Epithelial cell of prostate (primary cell): ENCODE measurements around the gene CORIN.
"Not testable (repeated sequence)": the region's sequence is repeated elsewhere in the genome, so short reads cannot be mapped to it uniquely, and the experiment has no call there.

ENCODE experiments used
- DNase-seq: peaks from one replicate; pipeline ENCODE4 v3.0.0-alpha.2; 2011; ENCODE audit warnings: low read depth, low spot score
- H3K27ac ChIP-seq: fragments of 450-650 bp; 2 replicates; pipeline ENCODE4 v1.5.1; 2017; ENCODE audit warnings: mild to moderate bottlenecking

CORIN gene

DNA sequence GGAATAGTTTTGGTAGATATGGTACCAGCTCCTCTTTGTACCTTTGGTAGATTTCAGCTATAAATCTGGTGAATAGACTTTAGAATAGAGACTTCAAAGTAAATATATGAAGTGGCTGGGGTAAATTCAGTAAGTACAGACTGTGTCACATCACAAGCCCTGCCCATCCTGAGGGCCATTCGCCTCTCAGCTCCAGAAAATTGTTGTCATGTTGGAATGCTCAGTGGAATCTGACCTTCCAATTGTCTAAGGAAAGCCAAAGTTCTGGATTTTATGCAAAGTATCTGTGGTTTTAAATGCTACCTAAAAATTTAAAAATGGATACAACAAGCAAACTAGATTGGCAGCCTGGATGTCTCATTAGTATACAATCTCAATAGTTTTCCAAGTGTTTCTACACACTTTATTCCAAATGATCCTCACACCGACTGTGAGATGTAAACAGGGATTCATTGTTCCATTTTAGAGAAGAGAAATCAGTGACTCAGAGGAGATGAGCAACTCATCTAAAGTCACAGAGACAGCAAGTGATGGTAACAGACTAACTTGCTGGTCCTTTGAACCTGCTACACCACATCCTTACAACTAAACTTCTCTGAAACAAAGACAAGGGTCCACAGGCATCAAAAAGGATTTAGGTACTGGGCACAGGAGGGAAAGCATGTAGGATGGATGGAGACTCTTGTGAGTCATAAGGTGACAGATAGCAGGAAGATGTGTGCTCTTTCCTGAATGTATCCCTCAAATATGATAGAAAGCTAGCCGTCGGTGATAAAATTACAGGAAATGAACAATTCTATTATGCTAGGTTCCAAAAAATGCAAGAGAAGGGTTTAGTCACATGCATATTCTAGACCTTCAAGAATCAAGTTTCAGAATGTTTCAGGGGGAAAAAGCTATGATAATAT lies 225.5 kb downstream of the CORIN start:
- H3K27ac ChIP-seq = no peak overlapping the region
- no peak for DNase-seq

- no peak overlapping the region for H3K27ac ChIP-seq
- no peak for DNase-seq
Observed at GRCh38 chr4:47606482-47606881, 231.4 kb downstream of the CORIN start.

DNA sequence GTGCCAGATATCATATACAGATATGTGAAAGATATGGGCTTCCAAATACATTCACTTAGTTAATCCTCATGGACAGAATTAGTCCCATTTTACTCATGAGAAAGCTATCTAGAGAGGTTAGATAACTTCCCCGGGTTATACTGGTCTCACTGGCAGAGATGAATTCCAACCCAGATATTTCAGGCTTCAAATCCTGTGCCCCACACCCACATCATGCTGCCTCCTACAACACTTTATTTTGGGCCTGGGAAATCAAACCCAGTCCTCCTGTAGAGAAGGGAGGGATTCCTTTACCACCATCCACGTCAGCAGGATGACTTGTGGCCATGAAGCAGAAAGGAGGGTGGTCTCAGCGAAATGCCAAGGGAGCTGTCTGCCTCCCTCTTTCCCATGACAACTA lies 239.0 kb downstream of the CORIN start:
- DNase-seq = no peak
- no peak overlapping the region for H3K27ac ChIP-seq

DNA sequence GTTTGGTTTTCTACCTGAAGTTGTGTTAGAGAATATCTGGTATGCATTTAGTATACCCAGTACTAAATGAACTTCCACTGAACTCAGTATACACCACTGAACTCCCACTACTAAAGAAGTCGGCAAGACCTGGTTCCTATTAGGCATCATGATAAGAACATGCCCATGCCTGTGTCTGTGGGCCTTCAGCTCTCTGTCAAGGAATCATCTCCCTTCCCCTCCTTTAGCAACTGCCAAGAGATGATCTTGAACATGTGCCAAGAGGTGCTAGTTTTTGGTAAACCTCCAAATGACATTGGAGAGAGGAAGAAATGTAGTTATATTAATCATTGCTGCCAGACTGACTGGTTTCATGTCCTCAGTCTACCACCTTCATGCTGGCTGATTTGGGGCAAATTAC lies 239.5 kb downstream of the CORIN start:
- H3K27ac ChIP-seq = no peak overlapping the region
- peak; percentile 22 for DNase-seq

GRCh38 chr4:47597696-47598095 lies 240.2 kb downstream of the CORIN start:
- no peak overlapping the region for H3K27ac ChIP-seq
- DNase-seq = no peak

DNA sequence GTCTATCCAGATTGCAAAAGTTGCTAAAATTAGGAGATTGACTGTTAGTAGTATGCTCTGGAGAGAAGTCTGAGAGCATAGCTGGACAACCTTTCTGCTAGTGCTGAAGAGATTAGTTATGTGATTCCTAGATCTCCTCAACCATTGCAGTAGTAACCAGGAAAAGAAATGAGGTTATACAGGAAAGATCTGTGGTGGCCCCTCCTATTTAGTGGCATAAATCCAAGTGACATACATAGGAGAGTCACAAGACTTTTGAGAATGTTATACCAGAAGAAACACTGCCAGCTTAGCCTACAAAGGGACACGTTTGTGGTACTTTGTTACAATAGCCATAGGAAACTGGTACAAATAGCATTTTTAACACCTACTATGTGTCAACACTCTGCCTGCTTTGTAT lies 247.5 kb downstream of the CORIN start:
- no peak for DNase-seq
- no peak overlapping the region for H3K27ac ChIP-seq

- DNase-seq = no peak
- no peak overlapping the region for H3K27ac ChIP-seq
Observed at GRCh38 chr4:47579235-47579634, 258.6 kb downstream of the CORIN start.

DNA sequence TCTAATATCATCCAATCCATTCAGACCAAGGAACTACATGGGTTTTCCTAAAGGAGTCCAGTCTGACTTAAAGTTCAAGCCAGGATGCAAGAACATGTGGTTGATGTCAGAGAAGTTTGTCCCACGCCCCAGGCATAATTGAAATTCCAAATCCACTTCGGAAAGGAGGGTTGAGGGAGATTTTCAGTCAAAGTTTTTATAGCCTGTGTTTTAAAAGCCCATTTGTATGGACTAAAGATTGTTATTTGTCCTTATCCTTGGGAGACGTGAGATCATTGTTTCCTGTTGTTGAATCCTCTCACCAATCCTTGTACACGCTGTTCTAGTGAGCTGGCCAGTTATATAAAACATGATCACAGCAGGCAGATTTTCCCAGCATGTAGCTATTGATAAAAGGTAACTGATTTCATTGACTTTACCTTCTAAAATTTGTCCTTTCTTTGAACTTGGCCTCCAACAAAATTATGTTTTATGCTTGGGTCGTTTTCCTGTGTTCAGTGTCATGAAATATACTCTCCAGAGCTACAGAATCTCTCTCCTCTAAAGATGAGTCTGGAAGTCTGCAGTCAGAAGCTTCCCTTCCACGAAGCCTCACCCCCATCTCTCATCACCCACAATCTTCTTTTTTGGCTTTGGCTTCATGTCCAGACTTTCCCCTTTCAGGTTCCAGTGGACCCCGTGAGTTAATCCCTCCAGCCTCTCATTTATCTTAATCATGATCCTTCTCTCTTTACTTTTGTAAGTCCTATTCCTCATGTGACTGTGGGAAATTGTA lies 259.9 kb downstream of the CORIN start:
- no peak overlapping the region for H3K27ac ChIP-seq
- no peak for DNase-seq

GRCh38 chr4:47572981-47573380 lies 264.9 kb downstream of the CORIN start:
- H3K27ac ChIP-seq = no peak overlapping the region
- no peak for DNase-seq

DNA sequence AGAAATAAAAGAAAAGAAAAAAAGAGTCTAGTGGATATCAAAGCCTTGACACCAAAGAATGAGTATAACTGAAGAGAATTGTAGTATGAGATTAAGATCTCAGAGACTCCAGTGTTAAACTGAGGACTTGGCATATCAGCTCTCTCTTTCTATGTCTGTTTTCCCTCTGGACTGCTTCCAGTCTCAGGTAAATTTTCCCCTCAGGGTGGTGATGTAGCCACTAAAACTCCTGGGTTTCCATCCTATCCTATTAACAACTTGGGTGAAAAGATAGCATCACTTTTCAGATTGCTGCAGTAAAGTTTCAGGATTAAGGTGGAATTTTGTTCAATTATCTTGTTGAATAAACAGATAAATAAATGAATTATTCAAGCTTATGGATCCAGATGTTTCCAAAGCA lies 267.1 kb downstream of the CORIN start:
- no peak for DNase-seq
- H3K27ac ChIP-seq = no peak overlapping the region

DNA sequence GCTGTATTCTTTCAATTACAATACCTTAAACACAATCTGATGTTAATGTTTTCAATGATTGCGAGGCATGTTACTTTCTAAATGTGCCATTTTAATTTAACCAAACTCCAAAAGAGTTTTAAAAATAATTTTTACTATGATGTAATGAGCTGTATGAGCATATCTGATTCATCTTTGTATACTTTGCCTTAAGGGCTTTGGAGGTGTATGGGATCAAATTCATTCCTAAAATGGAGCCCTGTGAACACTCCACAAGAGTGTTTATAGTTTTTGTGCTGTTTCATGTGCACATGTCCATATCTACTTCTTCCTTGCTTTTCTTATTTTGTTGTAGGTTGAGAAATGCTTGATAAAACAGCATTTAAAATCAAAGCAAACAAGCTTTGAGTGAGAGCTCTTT lies 270.4 kb downstream of the CORIN start:
- no peak overlapping the region for H3K27ac ChIP-seq
- no peak for DNase-seq

DNA sequence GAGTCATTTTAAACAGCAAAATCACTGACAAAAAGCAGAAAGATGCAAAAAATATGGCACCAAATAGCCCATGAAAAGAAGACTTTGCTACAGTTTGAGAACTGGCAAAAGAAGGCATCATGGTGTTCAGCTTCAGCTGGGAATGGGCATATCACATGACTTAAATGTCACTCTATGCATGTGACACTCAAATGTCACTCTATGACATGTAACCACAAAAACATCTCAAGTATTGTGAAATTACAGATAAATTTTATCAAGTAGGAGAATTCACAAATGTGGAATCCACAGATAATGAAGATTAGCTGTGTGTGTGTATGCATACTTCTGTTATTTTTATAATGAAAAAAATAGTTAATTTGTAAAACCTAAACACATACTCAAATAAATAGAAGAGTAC lies 270.9 kb downstream of the CORIN start:
- H3K27ac ChIP-seq = no peak overlapping the region
- no peak for DNase-seq

DNA sequence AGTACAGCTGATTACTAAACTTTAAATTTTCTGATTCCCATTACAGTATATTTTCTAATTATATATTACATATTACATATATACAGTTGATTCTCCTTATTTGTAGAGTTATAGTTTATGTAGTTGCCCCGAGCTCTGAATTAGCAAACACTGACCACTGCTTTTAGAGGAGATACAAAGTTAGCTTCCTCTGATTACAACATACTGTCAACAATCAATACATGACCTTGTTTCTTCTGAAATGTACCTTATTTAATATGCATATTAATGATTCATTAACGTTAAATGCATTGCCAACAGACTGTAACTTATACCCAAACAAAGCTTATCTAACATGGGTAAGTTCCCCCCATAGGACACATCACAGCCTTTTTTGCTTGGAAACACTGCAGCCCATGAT lies 271.3 kb downstream of the CORIN start:
- DNase-seq = no peak
- no peak overlapping the region for H3K27ac ChIP-seq

DNA sequence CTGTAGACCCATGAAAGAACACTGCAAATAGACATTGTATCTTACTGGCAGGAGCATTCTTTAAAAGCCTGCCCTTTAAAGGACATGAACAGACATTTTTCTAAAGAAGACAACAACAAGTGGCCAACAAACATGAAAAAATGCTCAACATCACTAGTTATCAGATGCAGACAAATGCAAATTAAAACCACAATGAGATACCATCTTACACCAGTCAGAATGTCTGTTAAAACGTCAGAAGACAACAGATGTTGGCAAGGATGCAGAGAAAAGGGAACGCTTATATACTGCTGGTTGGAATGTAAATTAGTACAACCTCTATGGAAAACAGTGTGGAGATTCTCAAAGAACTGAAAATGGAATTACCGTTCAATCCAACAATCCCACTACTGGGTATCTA lies 275.6 kb downstream of the CORIN start:
- H3K27ac ChIP-seq = no peak overlapping the region
- no peak for DNase-seq

DNA sequence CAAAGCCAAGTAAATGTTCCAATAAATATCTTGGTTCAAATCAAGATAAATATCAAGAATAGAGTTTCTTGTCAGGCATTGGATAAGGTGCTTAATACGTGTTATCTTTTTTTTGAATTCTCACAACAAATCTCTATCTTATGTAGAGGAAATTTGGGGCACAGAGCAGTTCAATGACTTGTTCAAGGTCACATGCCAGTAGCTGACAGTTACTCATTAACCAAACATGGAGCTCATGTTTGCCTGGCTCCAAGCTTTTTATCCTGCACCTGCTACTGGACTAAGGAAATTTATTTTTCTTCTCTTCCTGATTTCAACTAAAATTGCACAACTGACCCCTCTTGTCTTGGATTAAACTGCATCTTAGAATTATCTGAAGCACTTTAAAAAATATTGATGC lies 276.5 kb downstream of the CORIN start:
- H3K27ac ChIP-seq = no peak overlapping the region

GRCh38 chr4:47560682-47561081 lies 277.2 kb downstream of the CORIN start:
- no peak for DNase-seq
- H3K27ac ChIP-seq = no peak overlapping the region

More for the DNA sequence above, 276.5 kb downstream of the CORIN start:
- no peak for DNase-seq

DNA sequence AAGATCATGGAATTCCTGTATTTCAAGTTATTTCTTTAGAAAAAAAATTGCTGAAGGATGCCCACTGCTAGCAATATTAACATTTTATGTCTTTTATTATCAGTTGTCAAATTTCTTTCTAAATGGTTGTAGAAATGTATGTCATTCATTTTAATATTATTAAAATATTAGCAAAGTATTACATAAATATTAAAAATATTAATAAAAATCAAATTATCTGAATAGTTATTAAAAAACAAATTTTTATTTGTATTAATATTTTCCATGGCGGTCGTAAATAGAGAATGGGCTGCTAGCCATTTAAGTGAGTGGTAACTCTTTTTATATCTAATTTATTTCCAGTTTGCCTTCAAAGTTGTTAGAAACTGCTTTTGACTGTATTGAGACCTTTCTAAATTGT lies 280.6 kb downstream of the CORIN start:
- H3K27ac ChIP-seq = no peak overlapping the region
- no peak for DNase-seq

GRCh38 chr4:47555920-47556319 lies 281.9 kb downstream of the CORIN start:
- not testable (repeated sequence) for H3K27ac ChIP-seq, DNase-seq

- H3K27ac ChIP-seq = peak overlapping the region; percentile 50
- DNase-seq = no peak
Observed at GRCh38 chr4:47553329-47554125, 284.3 kb downstream of the CORIN start.

GRCh38 chr4:47551682-47552081 lies 286.2 kb downstream of the CORIN start:
- peak overlapping the region; percentile 50 for H3K27ac ChIP-seq
- no peak for DNase-seq
